ENCODE results near the gene KLHL13.

GRCh38 chrX:118114971-118115370 is 1.6 kb downstream of the KLHL13 start:
- TF ChIP-seq REST (IDR thresholded peaks at IDR 0.05; ENCODE audit: insufficient read depth in 1 of 2, low read depth in 2 of 2, low read length in 1 of 2) (no peak), CTCF (IDR thresholded peaks at IDR 0.05) (no peak), TCF7L2 (IDR thresholded peaks at IDR 0.05; ENCODE audit: low read depth, low read length) (no peak), POLR2AphosphoS5 (IDR thresholded peaks at IDR 0.05; ENCODE audit: low read depth, low read length) (no peak)
